ENCODE results near the gene MESP1.
A peak's percentile ranks its signal among the peaks of the same experiment; 100 is the strongest.
"Not testable (repeated sequence)": the region's sequence is repeated elsewhere in the genome, so short reads cannot be mapped to it uniquely, and the experiment has no call there.

The MESP1 gene, protein sequence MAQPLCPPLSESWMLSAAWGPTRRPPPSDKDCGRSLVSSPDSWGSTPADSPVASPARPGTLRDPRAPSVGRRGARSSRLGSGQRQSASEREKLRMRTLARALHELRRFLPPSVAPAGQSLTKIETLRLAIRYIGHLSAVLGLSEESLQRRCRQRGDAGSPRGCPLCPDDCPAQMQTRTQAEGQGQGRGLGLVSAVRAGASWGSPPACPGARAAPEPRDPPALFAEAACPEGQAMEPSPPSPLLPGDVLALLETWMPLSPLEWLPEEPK

DNA sequence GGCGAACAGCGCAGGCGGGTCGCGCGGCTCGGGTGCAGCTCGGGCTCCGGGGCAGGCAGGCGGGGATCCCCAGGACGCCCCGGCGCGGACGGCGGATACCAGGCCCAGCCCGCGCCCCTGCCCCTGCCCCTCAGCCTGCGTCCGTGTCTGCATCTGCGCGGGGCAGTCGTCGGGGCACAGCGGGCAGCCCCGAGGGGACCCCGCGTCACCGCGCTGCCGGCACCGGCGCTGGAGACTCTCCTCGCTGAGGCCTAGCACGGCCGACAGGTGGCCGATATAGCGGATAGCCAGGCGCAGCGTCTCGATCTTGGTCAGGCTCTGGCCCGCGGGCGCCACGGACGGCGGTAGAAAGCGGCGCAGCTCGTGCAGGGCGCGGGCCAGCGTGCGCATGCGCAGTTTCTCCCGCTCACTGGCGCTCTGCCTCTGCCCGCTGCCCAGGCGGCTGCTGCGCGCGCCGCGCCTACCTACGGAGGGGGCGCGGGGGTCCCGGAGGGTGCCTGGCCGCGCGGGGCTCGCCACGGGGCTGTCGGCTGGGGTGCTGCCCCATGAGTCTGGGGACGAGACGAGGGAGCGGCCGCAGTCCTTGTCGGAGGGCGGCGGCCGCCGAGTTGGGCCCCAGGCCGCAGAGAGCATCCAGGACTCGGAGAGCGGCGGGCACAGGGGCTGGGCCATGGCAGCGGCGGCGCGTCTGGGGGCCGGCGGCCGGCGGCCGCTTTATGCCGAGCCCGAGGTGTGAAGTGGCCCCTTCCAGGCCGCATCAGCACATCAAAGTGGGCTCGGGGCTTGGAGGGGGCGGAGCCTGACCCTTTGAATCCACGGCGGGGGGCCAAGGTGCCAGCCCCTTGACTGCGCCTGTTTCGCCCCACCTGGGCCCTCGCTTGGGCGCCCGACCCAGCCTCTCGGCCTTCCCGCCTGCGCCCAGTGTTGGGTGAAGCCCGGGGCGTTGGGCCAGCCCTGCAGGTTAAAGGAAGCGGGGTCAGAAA lies at the start of gene MESP1:
TSS of gene MESP1 (minus strand) at position 690 of the 983 bp plus-strand sequence. CDS start at position 672, 18 bp downstream.
- peak; percentile 71 to 78 (median 71) for DNase-seq (ENCODE audit: low read depth in 3 of 3)

DNA sequence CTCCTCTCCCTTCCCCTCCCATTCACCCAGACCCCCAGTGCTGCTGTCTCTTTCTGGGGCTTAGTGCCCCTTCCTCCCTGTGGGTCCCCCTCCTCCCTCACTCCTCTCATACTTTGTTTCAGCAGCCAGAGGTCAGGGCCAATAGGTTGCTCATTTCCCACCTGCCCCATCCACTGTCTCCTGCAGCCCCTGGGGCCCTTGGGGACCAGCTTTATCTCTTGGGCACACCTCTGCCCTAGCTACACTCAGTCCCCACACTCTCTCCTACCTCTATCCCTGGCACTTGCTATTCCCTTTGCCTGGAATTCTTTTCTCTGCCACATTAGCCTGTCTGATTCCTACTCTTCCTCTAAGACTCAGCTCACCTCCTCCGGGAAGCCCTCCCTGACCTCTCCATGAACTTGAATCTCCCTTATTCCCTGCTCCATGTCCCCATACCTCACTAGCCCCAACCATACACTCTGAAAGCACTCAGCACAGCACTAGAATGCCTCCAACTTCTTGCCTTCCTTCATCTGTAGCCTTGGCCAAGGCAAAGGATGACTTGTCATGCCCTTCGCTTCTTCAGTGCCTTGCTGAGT lies 49.0 kb upstream of the MESP1 start:
- no peak for DNase-seq (ENCODE audit: low read depth in 3 of 3)

DNA sequence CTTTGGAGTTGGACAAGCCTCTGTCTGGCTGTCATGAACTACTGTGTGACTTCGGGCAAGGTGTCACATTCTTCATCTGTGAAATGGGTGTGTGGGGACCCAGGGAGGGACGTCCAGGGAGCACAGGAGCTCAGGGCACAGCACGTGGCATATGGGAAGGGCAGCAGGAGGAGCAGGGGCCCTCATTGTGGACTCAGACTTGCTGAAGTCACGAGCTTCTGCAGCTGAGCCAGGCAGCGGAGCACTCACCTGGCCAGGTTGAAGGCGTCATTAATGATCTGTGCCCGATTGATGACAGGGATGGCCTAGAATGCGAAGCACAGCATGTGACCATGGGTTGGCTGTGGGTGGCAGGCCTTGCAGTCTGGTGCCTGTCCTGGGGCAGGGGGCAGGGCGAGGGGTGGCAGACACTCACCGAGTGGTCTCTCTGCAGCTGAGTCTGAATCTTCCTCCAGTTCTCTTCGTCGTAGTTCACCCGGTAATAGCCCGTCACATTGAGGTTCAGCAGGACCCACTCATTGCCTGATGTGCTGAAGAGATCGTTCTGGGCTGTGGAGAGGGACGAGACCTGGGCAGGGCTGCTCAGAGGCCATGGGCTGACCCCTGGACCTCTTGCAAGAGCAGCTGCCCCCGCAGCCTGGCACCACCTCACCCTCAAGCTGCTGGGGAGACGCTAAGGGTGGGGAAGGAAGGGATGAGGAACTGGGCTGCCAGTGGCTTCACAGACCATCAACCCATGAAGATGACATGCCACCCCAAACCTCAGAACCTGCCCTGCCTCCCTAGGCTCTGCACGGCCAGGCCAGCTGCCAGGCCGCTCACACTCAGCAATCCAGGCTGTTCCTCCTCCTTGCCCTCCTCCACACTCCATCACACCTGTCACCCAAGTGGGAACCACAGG lies 48.2 kb upstream of the MESP1 start:
- no peak for DNase-seq (ENCODE audit: low read depth in 3 of 3)

DNA sequence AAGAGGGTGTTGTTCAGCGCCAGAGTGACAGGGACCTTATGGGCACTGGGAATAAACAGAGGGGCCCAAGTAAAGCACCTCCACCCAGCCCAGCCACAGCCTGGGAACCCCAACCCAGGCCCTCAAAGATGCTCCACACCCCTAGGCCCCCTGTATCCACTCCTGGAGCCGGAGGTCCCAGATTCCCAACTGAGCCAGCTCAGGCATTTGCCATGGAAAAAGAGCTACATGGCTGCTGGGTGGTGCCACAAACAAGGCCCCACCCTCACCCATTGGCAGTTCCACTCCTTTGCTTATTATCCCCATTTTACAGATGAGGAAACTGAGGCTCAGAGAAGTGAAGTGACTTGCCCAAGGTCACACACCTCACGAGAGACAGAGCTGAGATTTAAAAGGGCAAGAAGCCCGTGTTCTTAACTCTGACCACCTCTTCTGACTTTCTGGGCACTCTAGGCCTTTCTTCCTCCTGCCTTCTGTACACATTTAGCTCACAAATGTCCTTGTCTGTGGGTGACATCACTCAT lies 46.7 kb upstream of the MESP1 start:
- DNase-seq (ENCODE audit: low read depth in 3 of 3) = no peak

DNA sequence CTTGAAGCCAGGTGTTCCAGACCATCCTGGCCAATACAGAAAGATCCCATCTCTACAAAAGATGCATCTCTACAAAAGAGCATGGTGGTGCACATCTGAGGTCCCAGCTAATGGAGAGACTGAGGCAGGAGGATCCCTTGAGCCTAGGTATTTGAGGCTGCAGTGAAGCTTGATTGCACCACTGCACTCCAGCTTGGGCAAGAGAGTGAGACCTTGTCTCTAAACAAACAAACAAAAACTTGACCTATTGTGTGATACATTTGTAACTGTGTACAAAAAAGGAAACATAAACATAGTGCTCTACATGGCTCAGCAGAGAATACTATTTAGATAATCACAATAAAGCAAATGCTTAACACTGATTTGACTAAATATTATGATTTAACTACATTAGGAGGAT lies 44.9 kb upstream of the MESP1 start:
- DNase-seq (ENCODE audit: low read depth in 3 of 3) = no peak

DNA sequence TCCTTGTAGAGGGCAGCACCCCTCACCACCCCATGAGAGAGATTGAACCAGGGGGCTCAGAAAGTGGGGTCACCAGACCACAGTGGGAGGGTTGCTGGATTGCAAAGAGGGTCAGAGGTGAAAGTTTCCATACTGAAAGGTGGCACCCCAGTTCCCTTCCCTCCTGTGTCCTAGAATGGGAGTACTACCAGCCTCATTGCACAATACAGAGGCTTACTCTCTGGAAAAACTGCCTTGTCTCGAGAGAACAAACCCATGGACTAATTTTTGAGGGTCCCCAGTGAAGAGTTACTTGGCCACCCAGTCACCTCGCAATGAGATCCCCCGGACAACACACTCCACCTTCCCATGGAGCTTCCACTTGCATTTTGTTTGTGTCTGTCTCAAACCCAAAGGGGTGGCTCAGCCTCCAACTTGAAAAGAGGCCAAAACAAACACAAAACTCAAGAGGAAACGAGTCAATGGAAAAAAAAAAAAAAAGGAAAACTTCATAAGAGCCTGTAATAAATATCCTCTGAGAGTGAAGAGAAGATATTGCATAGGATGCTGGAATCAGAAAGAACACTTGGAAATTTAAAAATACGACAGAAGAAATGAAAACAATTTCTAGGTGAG lies 43.7 kb upstream of the MESP1 start:
- no peak for DNase-seq (ENCODE audit: low read depth in 3 of 3)

DNA sequence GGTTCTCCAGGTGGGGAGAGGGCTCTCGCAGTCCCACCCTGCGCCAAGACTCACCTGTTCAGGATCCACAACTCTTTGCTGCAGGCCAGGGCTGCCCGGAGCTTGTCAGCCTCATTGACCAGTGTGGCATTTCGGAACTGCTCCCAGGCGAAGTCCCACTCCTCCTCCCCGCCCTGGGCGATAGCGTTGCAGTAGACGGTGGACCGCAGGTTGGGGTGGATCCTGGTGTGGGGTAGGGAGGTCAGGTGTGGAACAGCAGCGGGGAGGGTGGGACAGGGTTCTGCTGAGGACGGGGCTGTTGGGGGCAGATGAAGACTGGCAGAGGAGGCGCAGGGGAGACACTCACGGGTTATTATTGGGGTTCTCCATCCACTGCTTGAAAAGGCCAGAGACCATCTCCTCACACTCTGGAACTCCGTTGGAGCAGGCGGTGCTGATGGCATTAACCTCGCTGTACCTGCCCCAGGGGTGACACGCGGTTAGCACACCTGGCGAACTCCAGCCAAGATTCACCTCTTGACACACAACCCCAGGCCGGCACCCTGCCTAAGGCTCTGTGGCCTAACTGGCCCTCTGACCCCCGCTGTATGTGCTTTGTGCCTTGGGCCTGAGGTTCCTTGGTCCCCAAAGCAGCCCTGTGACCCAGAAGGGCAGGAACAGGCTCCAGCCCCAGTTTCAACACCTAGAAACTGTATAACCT lies 41.2 kb upstream of the MESP1 start:
- no peak for DNase-seq (ENCODE audit: low read depth in 3 of 3)

DNA sequence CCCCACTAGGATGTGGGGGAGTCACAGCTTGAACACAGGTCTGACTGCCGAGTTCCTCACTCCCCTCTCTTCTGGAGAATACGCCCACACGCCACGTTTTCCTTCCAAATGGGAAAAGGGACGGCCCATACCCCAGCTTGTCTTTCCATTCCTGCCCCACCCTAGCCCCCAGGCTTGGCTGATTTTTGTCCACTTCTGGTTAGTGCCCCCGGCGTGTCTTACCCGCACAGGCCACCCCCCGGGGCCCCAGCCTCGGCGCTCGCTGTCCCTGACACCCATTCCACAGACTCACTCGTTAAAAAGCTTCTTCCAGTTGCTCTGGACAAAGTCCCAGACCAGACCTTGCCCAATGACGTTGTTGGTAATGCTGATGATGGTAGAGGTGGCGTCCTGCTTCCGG lies 39.6 kb upstream of the MESP1 start:
- DNase-seq (ENCODE audit: low read depth in 3 of 3) = no peak

DNA sequence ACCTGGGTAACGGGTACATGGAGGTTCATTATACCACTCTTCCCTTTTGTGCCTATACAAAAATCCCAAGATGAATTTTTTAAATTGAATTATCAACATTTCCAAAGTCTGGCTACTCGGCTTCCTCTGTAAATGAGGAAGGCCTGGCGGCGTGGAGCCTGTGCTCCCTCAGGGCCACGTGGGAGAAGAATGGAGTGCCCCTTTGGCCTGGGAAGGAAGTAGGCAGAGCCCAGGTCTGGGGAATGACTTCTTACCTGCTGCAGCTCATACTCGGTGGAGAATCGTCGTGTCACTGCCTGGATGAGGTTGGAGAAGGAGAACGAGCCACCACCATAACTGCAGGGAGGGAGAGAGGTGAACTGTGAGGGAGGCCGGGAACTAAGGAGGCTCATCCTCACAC lies 39.2 kb upstream of the MESP1 start:
- DNase-seq (ENCODE audit: low read depth in 3 of 3) = no peak

DNA sequence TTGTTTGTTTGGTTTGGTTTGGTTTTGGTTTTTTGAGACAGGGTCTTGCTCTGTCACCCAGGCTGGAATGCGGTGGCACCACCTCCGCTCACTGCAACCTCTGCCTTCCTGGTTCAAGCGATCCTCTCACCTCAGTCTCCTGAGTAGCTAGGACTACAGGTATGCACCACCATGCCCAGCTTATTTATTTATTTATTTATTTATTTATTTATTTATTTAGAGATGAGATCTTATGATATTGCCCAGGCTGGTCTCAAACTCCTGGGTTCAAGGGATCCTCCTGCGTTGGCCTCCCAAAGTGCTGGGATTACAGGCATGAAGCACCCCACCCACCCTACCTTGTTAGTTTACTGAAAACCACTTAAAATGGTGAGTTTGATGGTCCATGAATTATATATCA lies 37.5 kb upstream of the MESP1 start:
- DNase-seq (ENCODE audit: low read depth in 3 of 3) = not testable (repeated sequence)

DNA sequence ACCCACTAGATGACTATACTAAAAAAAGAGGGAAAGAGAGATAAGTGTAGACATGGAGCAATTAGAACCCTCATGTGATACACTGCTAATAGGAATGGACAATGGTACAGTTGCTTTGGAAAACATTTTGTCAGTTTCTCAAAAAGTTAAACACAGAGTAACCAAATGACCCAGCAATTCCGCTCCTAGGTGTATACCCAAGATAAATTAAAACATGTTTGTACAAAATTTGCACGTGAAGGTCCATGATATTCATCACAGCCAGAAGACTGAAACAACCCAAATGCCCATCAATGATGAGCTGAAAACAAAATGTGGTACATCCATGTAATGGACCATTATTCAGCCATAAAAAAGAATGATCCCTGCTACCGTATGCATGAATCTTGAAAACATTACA lies 36.9 kb upstream of the MESP1 start:
- no peak for DNase-seq (ENCODE audit: low read depth in 3 of 3)

DNA sequence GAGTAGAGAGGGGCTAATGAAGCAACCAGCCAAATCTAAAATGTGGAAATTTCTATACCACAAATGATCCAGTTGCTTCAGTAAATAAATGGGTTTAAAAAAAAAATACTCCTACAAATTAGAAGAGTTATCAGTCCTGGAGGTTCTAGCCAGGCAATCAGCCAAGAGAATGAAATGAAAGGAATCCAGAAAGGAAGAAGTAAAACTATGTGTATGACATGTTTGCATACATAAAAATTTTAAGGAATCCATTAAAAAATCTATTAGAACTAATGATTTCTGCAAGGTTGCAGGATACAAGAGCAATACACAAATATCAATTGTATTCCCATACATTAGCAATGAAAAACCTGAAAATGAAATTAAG lies 34.7 kb upstream of the MESP1 start:
- no peak for DNase-seq (ENCODE audit: low read depth in 3 of 3)

DNA sequence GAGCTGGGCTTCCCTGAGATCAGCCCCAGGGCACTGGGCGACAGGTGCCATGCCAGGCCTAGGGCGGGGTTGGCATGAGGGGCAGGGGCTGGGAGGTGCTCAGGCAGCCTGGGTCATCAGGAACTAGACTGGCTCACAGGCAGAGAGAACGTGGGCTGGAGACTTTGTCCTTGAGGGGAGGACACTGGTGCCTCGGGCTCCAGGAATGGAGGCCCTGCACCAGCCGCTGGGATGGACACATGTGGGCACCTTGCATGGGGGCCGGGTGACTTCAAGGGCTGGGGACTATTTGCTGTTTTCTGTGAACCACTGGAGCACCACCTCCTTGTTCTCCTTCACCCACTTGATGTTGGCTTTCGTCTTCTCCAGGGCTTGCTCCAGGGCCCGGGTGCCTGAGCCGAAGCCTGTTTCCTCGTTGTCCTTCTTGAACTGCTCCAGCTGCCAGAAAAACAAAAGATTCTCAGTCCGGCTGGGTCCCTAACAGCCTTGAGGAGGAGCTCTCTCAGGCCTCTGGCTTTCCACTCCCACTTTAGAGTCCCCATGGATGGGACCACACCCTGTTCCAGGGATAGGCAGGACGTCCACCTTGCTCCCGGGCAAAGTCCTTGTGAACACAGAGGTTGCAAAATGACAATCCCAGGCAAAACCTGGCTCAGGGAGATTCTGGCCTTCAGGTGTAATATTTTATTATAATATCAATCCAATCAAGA lies 34.2 kb upstream of the MESP1 start:
- DNase-seq (ENCODE audit: low read depth in 3 of 3) = no peak

DNA sequence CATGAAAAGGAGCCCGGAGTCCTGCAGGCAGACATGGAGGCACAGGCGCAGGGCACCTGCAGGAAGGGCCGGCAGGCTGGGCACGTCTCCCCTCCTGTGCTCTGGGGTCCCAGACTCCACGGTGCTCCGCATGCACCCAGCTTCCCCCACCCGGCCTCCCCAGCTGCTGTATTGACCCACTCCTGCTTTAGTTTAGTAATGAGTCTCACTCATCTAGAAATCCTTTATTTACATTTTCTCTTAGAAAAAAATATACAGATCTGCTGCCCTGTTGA lies 33.6 kb upstream of the MESP1 start:
- DNase-seq (ENCODE audit: low read depth in 3 of 3) = no peak

DNA sequence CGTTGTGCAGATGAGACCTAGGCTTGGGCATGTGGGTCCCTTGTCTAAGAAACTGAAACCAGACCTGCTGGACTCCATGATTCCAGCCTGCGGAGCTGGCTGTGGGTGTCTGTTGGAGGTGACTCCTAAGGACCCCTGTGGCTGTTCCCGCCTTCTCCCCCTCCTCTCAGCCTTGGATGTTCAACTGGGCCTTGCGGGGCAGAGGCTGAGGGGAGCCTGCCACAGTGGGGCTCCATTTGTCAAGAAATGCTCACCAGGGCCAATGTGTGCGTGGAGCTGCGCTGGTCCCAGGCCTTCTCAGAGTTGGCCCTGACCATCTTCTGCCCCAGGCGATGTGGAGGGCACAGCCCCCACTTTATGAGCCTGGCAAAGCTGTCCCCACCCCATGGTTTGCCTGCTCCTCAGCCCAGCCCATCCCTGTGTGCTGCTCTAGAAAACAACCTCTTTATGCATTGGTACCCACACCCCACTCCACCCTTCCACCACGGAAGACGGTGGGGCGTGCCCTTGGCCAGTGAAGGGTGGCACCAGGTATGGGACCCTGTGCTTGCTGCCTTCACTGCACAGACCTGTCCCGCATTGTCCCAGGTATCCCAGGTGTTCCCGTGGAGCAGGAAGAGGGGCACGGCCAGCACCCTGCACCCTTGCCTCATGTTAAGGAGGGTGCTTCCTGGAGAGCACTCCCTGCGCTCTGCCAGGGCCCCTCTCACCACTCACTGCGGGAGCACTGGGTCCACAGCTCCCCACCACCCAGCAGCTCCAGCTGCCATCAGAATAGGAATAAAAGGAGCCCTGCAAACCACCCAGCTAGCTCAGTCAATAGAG lies 33.0 kb upstream of the MESP1 start:
- no peak for DNase-seq (ENCODE audit: low read depth in 3 of 3)

DNA sequence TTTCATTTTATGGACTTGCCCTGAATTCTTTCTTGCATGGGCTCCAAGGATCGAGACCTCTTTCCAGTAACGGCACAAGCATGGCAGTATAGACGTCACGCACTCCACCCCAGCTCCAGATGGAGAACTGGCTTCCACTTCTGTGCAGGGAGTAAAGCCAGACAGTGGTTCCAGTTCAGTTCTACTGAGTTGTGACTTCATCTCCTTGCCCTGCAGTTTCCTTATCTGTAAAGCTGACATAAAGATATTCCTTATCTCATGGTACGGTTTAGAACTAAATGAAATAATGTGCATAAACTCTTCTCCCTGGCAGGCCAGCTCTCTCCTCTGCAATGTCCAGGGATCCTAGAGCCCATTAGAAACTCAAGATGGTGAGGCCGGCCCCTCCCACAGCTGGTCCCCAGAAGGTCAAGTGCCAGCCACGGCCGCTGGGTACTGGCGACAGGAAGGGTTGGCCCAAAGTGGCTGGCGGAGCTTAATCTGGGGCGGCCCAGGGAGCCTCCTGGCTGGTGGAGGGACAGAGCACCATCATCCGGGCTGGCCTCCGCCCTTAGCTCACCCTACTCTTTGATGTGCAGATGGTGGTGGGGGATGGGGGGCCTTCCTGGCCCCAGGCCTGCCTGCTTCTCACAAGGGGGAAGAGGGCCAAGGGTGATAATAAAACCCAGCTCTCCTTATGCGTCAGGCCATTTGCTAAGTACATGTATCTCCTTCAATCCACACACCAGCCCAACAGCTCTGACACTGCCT lies 32.2 kb upstream of the MESP1 start:
- DNase-seq (ENCODE audit: low read depth in 3 of 3) = no peak

DNA sequence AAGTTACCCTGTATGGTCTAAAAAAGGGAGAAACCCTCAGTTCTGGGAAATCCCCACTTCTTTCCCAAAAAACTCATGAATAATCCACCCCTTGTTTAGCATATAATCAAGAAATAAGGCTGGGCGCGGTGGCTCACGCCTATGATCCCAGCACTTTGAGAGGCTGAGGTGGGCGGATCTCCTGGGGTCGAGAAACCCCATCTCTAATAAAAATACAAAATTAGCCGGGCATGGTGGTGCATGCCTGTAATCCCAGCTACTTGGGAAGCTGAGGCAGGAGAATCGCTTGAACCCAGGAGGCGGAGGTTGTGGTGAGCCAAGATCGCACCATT lies 31.5 kb upstream of the MESP1 start:
- not testable (repeated sequence) for DNase-seq (ENCODE audit: low read depth in 3 of 3)

DNA sequence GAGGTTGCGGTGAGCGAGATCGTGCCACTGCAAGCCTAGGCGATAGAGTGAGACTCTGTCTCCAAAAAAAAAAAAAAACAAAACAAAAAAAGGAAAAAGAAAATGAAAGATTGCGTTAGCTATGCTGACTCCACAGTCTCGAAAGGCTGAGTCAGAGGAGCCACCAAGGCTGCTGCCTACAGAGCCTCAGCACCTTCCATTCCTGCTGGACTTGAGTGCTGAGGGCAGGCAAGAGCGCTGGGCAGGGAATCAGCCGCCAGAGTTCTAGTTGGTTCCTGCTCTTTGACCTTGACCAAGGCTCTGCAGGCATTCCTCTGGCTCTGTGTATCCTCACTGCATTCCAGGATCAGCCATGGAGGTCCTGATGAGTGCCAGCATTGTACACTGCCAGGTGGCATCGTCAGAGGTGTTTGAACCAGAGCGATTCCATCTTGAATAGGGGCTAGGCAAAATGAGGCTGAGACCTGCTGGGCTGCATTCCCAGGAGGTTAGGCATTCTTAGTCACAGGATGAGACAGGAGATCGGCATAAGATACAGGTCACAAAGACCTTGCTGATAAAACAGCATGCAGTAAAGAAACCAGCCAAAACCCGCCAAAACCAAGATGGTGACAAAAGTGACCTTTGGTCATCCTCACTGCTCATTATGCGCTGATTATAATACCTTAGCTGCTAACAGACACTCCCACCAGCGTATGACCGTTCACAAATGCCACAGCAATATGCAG lies 31.0 kb upstream of the MESP1 start:
- DNase-seq (ENCODE audit: low read depth in 3 of 3) = no peak

Measured in stimulated activated CD4-positive, alpha-beta T cell treated with anti-CD3 and anti-CD28 coated beads, TNF-alpha, amount 100 ng/mL, for 4 hours (primary cell).